ENCODE measurements around the gene FAM20A.

Gene FAM20A

GRCh38 chr17:68579194-68579927 is 21.8 kb downstream of the FAM20A start:
- DNase-seq (ENCODE audit: low read depth, low spot score) = no peak
- H3K4me1 ChIP-seq (ENCODE audit: insufficient read depth, insufficient read length) = no peaks in the 10 kb centered on the region
- no peak for TF ChIP-seq SUZ12 (IDR thresholded peaks at IDR 0.05; ENCODE audit: extremely low read depth, insufficient read depth, insufficient read length)
- no peak for TF ChIP-seq YY1 (IDR thresholded peaks at IDR 0.05; ENCODE audit: insufficient read depth, insufficient read length)
- no peak for TF ChIP-seq ZNF274 (IDR thresholded peaks at IDR 0.05; ENCODE audit: low read depth, low read length)
- H3K4me3 ChIP-seq (ENCODE audit: insufficient read length, low read depth) = no peak overlapping the region
- no peaks in the 10 kb centered on the region for H3K27me3 ChIP-seq (ENCODE audit: insufficient read depth, insufficient read length)
- no peaks in the 10 kb centered on the region for H3K36me3 ChIP-seq (ENCODE audit: insufficient read depth, insufficient read length, low read length)
- H3K9me3 ChIP-seq (ENCODE audit: insufficient read depth, low read length) = peaks cover 6% of the 10 kb centered on the region; the same call in 1 of the 2 replicates
- H3K9ac ChIP-seq (ENCODE audit: insufficient read length, low read depth) = no peak overlapping the region

GRCh38 chr17:68578236-68578635 is 22.9 kb downstream of the FAM20A start:
- Histone ChIP-seq H3K36me3 (ENCODE audit: insufficient read depth, insufficient read length, low read length) (no peaks in the 10 kb centered on the region), H3K4me3 (ENCODE audit: insufficient read length, low read depth) (no peak overlapping the region), H3K4me1 (ENCODE audit: insufficient read depth, insufficient read length) (no peaks in the 10 kb centered on the region), H3K27me3 (ENCODE audit: insufficient read depth, insufficient read length) (no peaks in the 10 kb centered on the region), H3K9ac (ENCODE audit: insufficient read length, low read depth) (no peak overlapping the region), H3K9me3 (ENCODE audit: insufficient read depth, low read length) (peaks cover 6% of the 10 kb centered on the region; the same call in 1 of the 2 replicates)
- TF ChIP-seq SUZ12 (IDR thresholded peaks at IDR 0.05; ENCODE audit: extremely low read depth, insufficient read depth, insufficient read length) = no peak
- TF ChIP-seq ZNF274 (IDR thresholded peaks at IDR 0.05; ENCODE audit: low read depth, low read length) = no peak
- no peak for TF ChIP-seq YY1 (IDR thresholded peaks at IDR 0.05; ENCODE audit: insufficient read depth, insufficient read length)
- no peak for DNase-seq (ENCODE audit: low read depth, low spot score)

- Histone ChIP-seq H3K4me3 (ENCODE audit: insufficient read length, low read depth) (no peak overlapping the region), H3K4me1 (ENCODE audit: insufficient read depth, insufficient read length) (no peaks in the 10 kb centered on the region), H3K36me3 (ENCODE audit: insufficient read depth, insufficient read length, low read length) (no peaks in the 10 kb centered on the region), H3K9ac (ENCODE audit: insufficient read length, low read depth) (no peak overlapping the region), H3K9me3 (ENCODE audit: insufficient read depth, low read length) (peaks cover 6% of the 10 kb centered on the region; the same call in 1 of the 2 replicates), H3K27me3 (ENCODE audit: insufficient read depth, insufficient read length) (no peaks in the 10 kb centered on the region)
- TF ChIP-seq YY1 (IDR thresholded peaks at IDR 0.05; ENCODE audit: insufficient read depth, insufficient read length) = no peak
- no peak for TF ChIP-seq SUZ12 (IDR thresholded peaks at IDR 0.05; ENCODE audit: extremely low read depth, insufficient read depth, insufficient read length)
- no peak for TF ChIP-seq ZNF274 (IDR thresholded peaks at IDR 0.05; ENCODE audit: low read depth, low read length)
- DNase-seq (ENCODE audit: low read depth, low spot score) = no peak
Observed at GRCh38 chr17:68577497-68577821, 23.7 kb downstream of the FAM20A start.

- TF ChIP-seq YY1 (IDR thresholded peaks at IDR 0.05; ENCODE audit: insufficient read depth, insufficient read length) (no peak), SUZ12 (IDR thresholded peaks at IDR 0.05; ENCODE audit: extremely low read depth, insufficient read depth, insufficient read length) (no peak), ZNF274 (IDR thresholded peaks at IDR 0.05; ENCODE audit: low read depth, low read length) (no peak)
- no peak for DNase-seq (ENCODE audit: low read depth, low spot score)
Observed at GRCh38 chr17:68576811-68577496, 24.2 kb downstream of the FAM20A start.

GRCh38 chr17:68576137-68576536 is 25.0 kb downstream of the FAM20A start:
- TF ChIP-seq ZNF274 (IDR thresholded peaks at IDR 0.05; ENCODE audit: low read depth, low read length) (no peak), YY1 (IDR thresholded peaks at IDR 0.05; ENCODE audit: insufficient read depth, insufficient read length) (no peak), SUZ12 (IDR thresholded peaks at IDR 0.05; ENCODE audit: extremely low read depth, insufficient read depth, insufficient read length) (no peak)
- Histone ChIP-seq H3K9ac (ENCODE audit: insufficient read length, low read depth) (no peak overlapping the region), H3K27me3 (ENCODE audit: insufficient read depth, insufficient read length) (no peaks in the 10 kb centered on the region), H3K36me3 (ENCODE audit: insufficient read depth, insufficient read length, low read length) (no peaks in the 10 kb centered on the region), H3K4me3 (ENCODE audit: insufficient read length, low read depth) (no peak overlapping the region), H3K9me3 (ENCODE audit: insufficient read depth, low read length) (peaks cover 6% of the 10 kb centered on the region; the same call in 1 of the 2 replicates), H3K4me1 (ENCODE audit: insufficient read depth, insufficient read length) (no peaks in the 10 kb centered on the region)
- DNase-seq (ENCODE audit: low read depth, low spot score) = no peak

More at GRCh38 chr17:68576811-68577496, 24.2 kb downstream of the FAM20A start:
- Histone ChIP-seq H3K9ac (ENCODE audit: insufficient read length, low read depth) (no peak overlapping the region), H3K36me3 (ENCODE audit: insufficient read depth, insufficient read length, low read length) (no peaks in the 10 kb centered on the region), H3K4me3 (ENCODE audit: insufficient read length, low read depth) (no peak overlapping the region), H3K27me3 (ENCODE audit: insufficient read depth, insufficient read length) (no peaks in the 10 kb centered on the region), H3K9me3 (ENCODE audit: insufficient read depth, low read length) (peaks cover 6% of the 10 kb centered on the region; the same call in 1 of the 2 replicates), H3K4me1 (ENCODE audit: insufficient read depth, insufficient read length) (no peaks in the 10 kb centered on the region)

- no peak overlapping the region for H3K9ac ChIP-seq (ENCODE audit: insufficient read length, low read depth)
- TF ChIP-seq ZNF274 (IDR thresholded peaks at IDR 0.05; ENCODE audit: low read depth, low read length) = no peak
- TF ChIP-seq YY1 (IDR thresholded peaks at IDR 0.05; ENCODE audit: insufficient read depth, insufficient read length) = no peak
- TF ChIP-seq SUZ12 (IDR thresholded peaks at IDR 0.05; ENCODE audit: extremely low read depth, insufficient read depth, insufficient read length) = no peak
- no peaks in the 10 kb centered on the region for H3K27me3 ChIP-seq (ENCODE audit: insufficient read depth, insufficient read length)
- H3K9me3 ChIP-seq (ENCODE audit: insufficient read depth, low read length) = no peaks in the 10 kb centered on the region
- H3K36me3 ChIP-seq (ENCODE audit: insufficient read depth, insufficient read length, low read length) = no peaks in the 10 kb centered on the region
- no peak overlapping the region for H3K4me3 ChIP-seq (ENCODE audit: insufficient read length, low read depth)
- DNase-seq (ENCODE audit: low read depth, low spot score) = no peak
- H3K4me1 ChIP-seq (ENCODE audit: insufficient read depth, insufficient read length) = no peaks in the 10 kb centered on the region
Observed at GRCh38 chr17:68573338-68573737, 27.8 kb downstream of the FAM20A start.

- Histone ChIP-seq H3K36me3 (ENCODE audit: insufficient read depth, insufficient read length, low read length) (no peaks in the 10 kb centered on the region), H3K9me3 (ENCODE audit: insufficient read depth, low read length) (no peaks in the 10 kb centered on the region), H3K4me3 (ENCODE audit: insufficient read length, low read depth) (no peak overlapping the region), H3K9ac (ENCODE audit: insufficient read length, low read depth) (no peak overlapping the region), H3K4me1 (ENCODE audit: insufficient read depth, insufficient read length) (no peaks in the 10 kb centered on the region), H3K27me3 (ENCODE audit: insufficient read depth, insufficient read length) (no peaks in the 10 kb centered on the region)
- DNase-seq (ENCODE audit: low read depth, low spot score) = no peak
- TF ChIP-seq YY1 (IDR thresholded peaks at IDR 0.05; ENCODE audit: insufficient read depth, insufficient read length) (no peak), SUZ12 (IDR thresholded peaks at IDR 0.05; ENCODE audit: extremely low read depth, insufficient read depth, insufficient read length) (no peak), ZNF274 (IDR thresholded peaks at IDR 0.05; ENCODE audit: low read depth, low read length) (no peak)
Observed at GRCh38 chr17:68572138-68572842, 28.9 kb downstream of the FAM20A start.

Measured in NT2/D1 (cell line).